K562 (cell line): Measurements from ENCODE around the gene DPP9. TPM values are rescaled to one million over a fixed set of nuclear protein-coding genes. Genes with fewer than 3 reads are reported as not detected.

ENCODE experiments used
- ATF1 ChIP-seq, 2 experiments: fragments of 450-650 bp in 1 of 2; IDR thresholded peaks; 2 replicates each; pipeline ENCODE4 v1.6.1; 2016; ENCODE audit warnings: missing compliant biosample characterization in 1 of 2, missing genetic modification characterization in 1 of 2
- C11orf30 ChIP-seq: fragments of 450-650 bp; IDR thresholded peaks from 2 replicates; pipeline ENCODE4 v1.6.1; 2016; ENCODE audit warnings: low read depth, mild to moderate bottlenecking
- DDX20 ChIP-seq: fragments of 450-650 bp; IDR thresholded peaks from 2 replicates; pipeline ENCODE4 v1.6.1; 2016; ENCODE audit warnings: missing genetic modification characterization, low read depth, mild to moderate bottlenecking, missing compliant biosample characterization, moderate library complexity
- MBD2 ChIP-seq: sonication (generic); IDR thresholded peaks from 2 replicates; pipeline ENCODE4 v1.6.1; 2016; ENCODE audit warnings: low read depth, borderline replicate concordance
- MXD1 ChIP-seq: fragments of 250-450 bp; sonication (Bioruptor Pico); IDR thresholded peaks from 2 replicates; pipeline ENCODE4 v1.8.0; 2021; ENCODE audit warnings: borderline replicate concordance, mild to moderate bottlenecking, moderate library complexity; ENCODE audit not compliant: poor library complexity, severe bottlenecking
- PBX2 ChIP-seq, 2 experiments: IDR thresholded peaks in 1 of 2; conservative IDR thresholded peaks in 1 of 2; 2 replicates each; pipeline ENCODE4 v1.6.1; 2016; ENCODE audit warnings: low read depth in 2 of 2, mild to moderate bottlenecking in 1 of 2, missing compliant biosample characterization in 1 of 2, missing genetic modification characterization in 1 of 2, moderate library complexity in 1 of 2
- RHOXF2B ChIP-seq: fragments of 250-450 bp; sonication (Bioruptor Pico); conservative IDR thresholded peaks from 2 replicates; pipeline ENCODE4 v1.5.1; 2021
- TAL1 ChIP-seq: fragments of 450-650 bp; IDR thresholded peaks from 2 replicates; pipeline ENCODE4 v1.6.1; 2016; ENCODE audit warnings: mild to moderate bottlenecking
- TFE3 ChIP-seq: fragments of 450-650 bp; formaldehyde crosslinking; IDR thresholded peaks from 2 replicates; pipeline ENCODE4 v1.4.0; 2020; ENCODE audit warnings: mild to moderate bottlenecking, mixed read lengths
- ZBTB26 ChIP-seq: fragments of 450-650 bp; formaldehyde crosslinking; IDR thresholded peaks from 2 replicates; pipeline ENCODE4 v1.4.0; 2022; ENCODE audit warnings: missing genetic modification characterization
- ZBTB9 ChIP-seq: fragments of 450-650 bp; formaldehyde crosslinking; IDR thresholded peaks from 2 replicates; pipeline ENCODE4 v1.4.0; 2020; ENCODE audit warnings: mild to moderate bottlenecking, moderate library complexity
- ZNF121 ChIP-seq: sonication (generic); formaldehyde crosslinking; conservative IDR thresholded peaks from 2 replicates; pipeline ENCODE4 v1.8.0; 2022; ENCODE audit warnings: missing genetic modification reagents
- polyA plus RNA-seq, 8 experiments: library from polyadenylated mRNA; depleted of rRNA in 4 of 8; stranded (reverse) in 5 of 8; unstranded in 3 of 8; fragments of >200 nt; fragmentation: Nextera tagmentation in 2 of 8; fragmentation: Illumina TruSeq in 1 of 8; extraction: Ambion mirVana in 2 of 8; extraction: Trizol in 1 of 8; gene quantifications; 2 replicates each; pipeline versions ENCODE4 v1.2.1 to v1.2.3, GENCODE V29; 2011 to 2014; ENCODE audit warnings: inconsistent platforms in 1 of 8, missing spikeins in 1 of 8
- total RNA-seq, 7 experiments: library from RNA; depleted of rRNA in 6 of 7; stranded (reverse); fragments of >200 nt in 6 of 7; fragmentation: Illumina TruSeq in 2 of 7; extraction: Trizol in 2 of 7; gene quantifications; 2 replicates each; pipeline versions ENCODE4 v1.2.1 to v1.2.3, GENCODE V29; 2011 to 2021; ENCODE audit warnings: low replicate concordance in 1 of 7

Gene DPP9
- total and polyA plus RNA-seq, 9 of the 15 experiments (the other 6 are each of a cell fraction or from before 2014, with no cell fraction given), result 0.90 to 66.7 (median 24.5) TPM

GRCh38 chr19:4768934-4769777, 45.5 kb upstream of the DPP9 start (continued):
- TF ChIP-seq TFE3 (CRISPR knock-in tag) (no peak), ZBTB26 (CRISPR knock-in tag) (no peak), DDX20 (tag) (peak; percentile 86), MXD1 (peak; percentile 51), ZNF121 (CRISPR knock-in tag) (peak; percentile 88), PBX2 (CRISPR knock-in tag; IDR thresholded peaks at IDR 0.05; ENCODE audit: low read depth) (peak; percentile 87), PBX2 (tag; conservative IDR thresholded peaks at IDR 0.05; ENCODE audit: low read depth) (peak; percentile 57; the same call in 1 of the 2 replicates), TAL1 (no peak), MBD2 (no peak), RHOXF2B (CRISPR knock-in tag) (no peak), ZBTB9 (CRISPR knock-in tag) (peak; percentile 82), ATF1 (CRISPR knock-in tag; IDR thresholded peaks at IDR 0.05) (peak; percentile 73), ATF1 (tag; IDR thresholded peaks at IDR 0.05) (no peak; the same call in 1 of the 2 replicates), C11orf30 (no peak)
